HEK293T (cell line): ENCODE results near the gene BCL2.

ENCODE experiments used
- ARNT ChIP-seq: fragments of 450-650 bp; IDR thresholded peaks from 2 replicates; pipeline ENCODE4 v1.6.1; 2017; ENCODE audit warnings: mild to moderate bottlenecking
- CTBP1 ChIP-seq: fragments of 450-650 bp; IDR thresholded peaks from 2 replicates; pipeline ENCODE4 v1.6.1; 2016; ENCODE audit warnings: borderline replicate concordance
- FOXA1 ChIP-seq: fragments of 450-650 bp; IDR thresholded peaks from 2 replicates; pipeline ENCODE4 v1.6.1; 2016; ENCODE audit warnings: mild to moderate bottlenecking
- L3MBTL2 ChIP-seq: fragments of 450-650 bp; conservative IDR thresholded peaks from 2 replicates; pipeline ENCODE4 v1.6.1; 2016; ENCODE audit warnings: mild to moderate bottlenecking
- PKNOX1 ChIP-seq: fragments of 450-650 bp; IDR thresholded peaks from 2 replicates; pipeline ENCODE4 v1.6.1; 2016
- TARDBP ChIP-seq: fragments of 450-650 bp; IDR thresholded peaks from 2 replicates; pipeline ENCODE4 v1.6.1; 2016

- TF ChIP-seq TARDBP (no peak), ARNT (no peak), L3MBTL2 (peak; percentile 57; the same call in 1 of the 2 replicates), PKNOX1 (peak; percentile 93), CTBP1 (no peak), FOXA1 (no peak)
Observed at GRCh38 chr18:63074981-63075404, 244.6 kb downstream of the BCL2 start.
